HepG2 (cell line): ENCODE data around the gene KRT73.

ENCODE experiments used
- ARNT ChIP-seq: fragments of 450-650 bp; IDR thresholded peaks from 2 replicates; pipeline ENCODE4 v1.6.1; 2017
- CEBPB ChIP-seq: IDR thresholded peaks from 2 replicates; pipeline ENCODE4 v1.6.1; 2011; ENCODE audit warnings: low read depth, low read length, improper control_type of control experiment, borderline replicate concordance
- CTCF ChIP-seq: sonication (generic); formaldehyde crosslinking; IDR thresholded peaks from 2 replicates; pipeline ENCODE4 v1.5.0; 2020; ENCODE audit warnings: mild to moderate bottlenecking, missing genetic modification reagents, moderate library complexity
- FOSL1 ChIP-seq: sonication (generic); formaldehyde crosslinking; IDR thresholded peaks from 2 replicates; pipeline ENCODE4 v1.9.0; 2021; ENCODE audit warnings: missing genetic modification reagents, borderline replicate concordance
- HOXA5 ChIP-seq: sonication (generic); formaldehyde crosslinking; IDR thresholded peaks from 2 replicates; pipeline ENCODE4 v1.4.0; 2020; ENCODE audit warnings: missing genetic modification reagents
- IRF2 ChIP-seq: IDR thresholded peaks from 2 replicates; pipeline ENCODE4 v1.6.1; 2018; ENCODE audit warnings: missing genetic modification reagents, missing compliant biosample characterization
- NFIC ChIP-seq: IDR thresholded peaks from 2 replicates; pipeline ENCODE4 v1.6.1; 2012; ENCODE audit warnings: mild to moderate bottlenecking, low read length, inconsistent platforms
- POLR2A ChIP-seq, 2 experiments: IDR thresholded peaks; 2 replicates each; pipeline ENCODE4 v1.6.1; 2011; ENCODE audit warnings: low read depth in 2 of 2, low read length in 2 of 2, mild to moderate bottlenecking in 1 of 2, moderate library complexity in 1 of 2; ENCODE audit not compliant: insufficient read depth in 1 of 2
- RBAK ChIP-seq: sonication (generic); formaldehyde crosslinking; IDR thresholded peaks from 2 replicates; pipeline ENCODE4 v1.5.1; 2020; ENCODE audit warnings: mild to moderate bottlenecking, missing genetic modification reagents
- SP2 ChIP-seq: sonication (generic); formaldehyde crosslinking; IDR thresholded peaks from 2 replicates; pipeline ENCODE4 v1.5.1; 2020; ENCODE audit warnings: mild to moderate bottlenecking, missing genetic modification reagents
- SRSF1 ChIP-seq: fragments of 200-400 bp; formaldehyde crosslinking; optimal IDR thresholded peaks from 2 replicates; pipeline ENCODE3; 2017; ENCODE audit warnings: mild to moderate bottlenecking, low read depth, low read length, moderate library complexity
- SRSF4 ChIP-seq: fragments of 200-400 bp; formaldehyde crosslinking; IDR thresholded peaks from one replicate; pipeline ENCODE4 v1.6.1; 2018; ENCODE audit warnings: mild to moderate bottlenecking, low read depth, low read length, moderate library complexity; ENCODE audit not compliant: poor library complexity, severe bottlenecking
- TP53 ChIP-seq: sonication (generic); formaldehyde crosslinking; conservative IDR thresholded peaks from 2 replicates; pipeline ENCODE4 v1.4.0; 2020; ENCODE audit warnings: missing genetic modification reagents
- ZNF841 ChIP-seq: sonication (generic); formaldehyde crosslinking; IDR thresholded peaks from 2 replicates; pipeline ENCODE4 v1.8.1; 2023; ENCODE audit warnings: missing genetic modification reagents, borderline replicate concordance

- TF ChIP-seq CEBPB (no peak), ZNF841 (CRISPR knock-in tag) (no peak), SP2 (CRISPR knock-in tag) (no peak), RBAK (CRISPR knock-in tag) (no peak), TP53 (no peak), HOXA5 (CRISPR knock-in tag) (no peak), NFIC (no peak), SRSF4 (no peak), SRSF1 (no peak), CTCF (CRISPR knock-in tag) (no peak), IRF2 (CRISPR knock-in tag) (no peak), POLR2A (IDR thresholded peaks at IDR 0.05; ENCODE audit: insufficient read depth in 1 of 2, low read depth in 2 of 2, low read length in 2 of 2) (no peak), FOSL1 (CRISPR knock-in tag) (no peak), ARNT (no peak)
Observed at GRCh38 chr12:52585066-52585465, 33.3 kb downstream of the KRT73 start.
